Right renal cortex interstitium (tissue), 3 donors: ENCODE data around the gene HAP1. TPM values are rescaled to one million over a fixed set of nuclear protein-coding genes. Genes with fewer than 3 reads are reported as not detected.
A peak's percentile ranks its signal among the peaks of the same experiment; 100 is the strongest.
"Not testable (repeated sequence)": the region's sequence is repeated elsewhere in the genome, so short reads cannot be mapped to it uniquely, and the experiment has no call there.

Experiments
- DNase-seq, 3 donors: peaks; one replicate each; pipeline ENCODE4 v3.0.0-alpha.2; 2013; ENCODE audit warnings: low read depth in 3 of 3, low spot score in 2 of 3
- polyA plus RNA-seq, 3 donors: library from polyadenylated mRNA; unstranded; fragments of 120-200 nt; gene quantifications; one replicate each; pipeline ENCODE4 v1.2.1, GENCODE V29; 2013; ENCODE audit not compliant: insufficient read length in 3 of 3

Gene HAP1, protein sequence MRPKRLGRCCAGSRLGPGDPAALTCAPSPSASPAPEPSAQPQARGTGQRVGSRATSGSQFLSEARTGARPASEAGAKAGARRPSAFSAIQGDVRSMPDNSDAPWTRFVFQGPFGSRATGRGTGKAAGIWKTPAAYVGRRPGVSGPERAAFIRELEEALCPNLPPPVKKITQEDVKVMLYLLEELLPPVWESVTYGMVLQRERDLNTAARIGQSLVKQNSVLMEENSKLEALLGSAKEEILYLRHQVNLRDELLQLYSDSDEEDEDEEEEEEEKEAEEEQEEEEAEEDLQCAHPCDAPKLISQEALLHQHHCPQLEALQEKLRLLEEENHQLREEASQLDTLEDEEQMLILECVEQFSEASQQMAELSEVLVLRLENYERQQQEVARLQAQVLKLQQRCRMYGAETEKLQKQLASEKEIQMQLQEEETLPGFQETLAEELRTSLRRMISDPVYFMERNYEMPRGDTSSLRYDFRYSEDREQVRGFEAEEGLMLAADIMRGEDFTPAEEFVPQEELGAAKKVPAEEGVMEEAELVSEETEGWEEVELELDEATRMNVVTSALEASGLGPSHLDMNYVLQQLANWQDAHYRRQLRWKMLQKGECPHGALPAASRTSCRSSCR
- 1 to 10 TPM in 1 of 3 donors, under 1 TPM in 2; 0.69 to 1.1 (median 0.98) TPM for polyA plus RNA-seq

DNA sequence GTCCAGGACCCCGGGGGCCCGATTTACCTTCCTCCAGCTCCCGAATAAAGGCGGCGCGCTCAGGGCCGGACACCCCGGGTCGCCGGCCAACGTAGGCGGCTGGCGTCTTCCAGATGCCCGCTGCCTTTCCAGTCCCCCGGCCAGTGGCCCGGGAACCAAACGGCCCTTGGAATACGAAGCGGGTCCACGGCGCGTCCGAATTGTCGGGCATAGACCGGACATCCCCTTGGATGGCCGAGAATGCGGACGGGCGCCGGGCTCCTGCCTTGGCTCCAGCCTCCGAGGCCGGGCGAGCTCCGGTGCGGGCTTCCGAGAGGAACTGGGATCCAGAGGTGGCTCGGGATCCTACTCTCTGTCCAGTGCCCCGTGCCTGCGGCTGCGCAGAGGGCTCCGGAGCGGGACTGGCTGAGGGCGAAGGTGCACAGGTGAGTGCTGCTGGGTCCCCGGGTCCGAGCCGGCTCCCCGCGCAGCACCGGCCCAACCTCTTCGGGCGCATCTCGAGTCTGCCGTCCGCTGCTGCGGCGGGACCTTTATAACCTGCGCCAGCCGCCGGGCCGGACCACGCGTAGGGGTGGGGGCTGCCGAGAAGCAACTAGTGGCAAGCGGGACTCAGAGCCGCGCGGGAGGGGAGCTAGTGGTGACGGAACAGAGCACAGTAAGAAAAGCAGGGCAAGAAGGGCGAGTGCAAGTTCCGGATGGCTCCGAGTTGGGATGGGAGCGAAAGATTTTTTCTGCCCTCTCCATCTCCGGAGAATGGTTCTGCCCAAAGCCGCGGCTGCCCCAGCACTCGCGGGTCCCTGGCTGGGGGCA lies at the start of gene HAP1:
Gene HAP1 (minus strand): TSS at position 505 of the 810 bp plus-strand sequence. CDS start 9 bp downstream, at position 496.
- no peak for DNase-seq

DNA sequence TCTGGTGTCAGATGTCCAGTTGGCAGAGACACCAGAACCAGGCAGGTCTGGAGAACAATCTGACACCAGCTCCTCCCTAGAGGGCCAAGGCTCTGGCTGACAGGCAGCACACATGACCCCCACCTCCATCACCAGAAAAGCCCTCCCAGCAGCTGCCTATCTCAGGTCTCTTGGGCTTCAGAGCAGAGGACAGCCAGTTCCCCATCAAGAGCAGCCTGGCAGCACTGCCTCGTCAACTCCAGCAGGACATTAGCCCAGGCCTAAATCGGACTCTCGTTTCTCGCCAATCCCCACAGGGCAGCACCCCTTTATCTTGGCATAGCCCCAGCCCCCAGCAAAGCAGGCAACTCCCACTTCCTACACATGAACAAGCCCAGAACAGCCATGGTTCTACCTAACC lies 47.7 kb upstream of the HAP1 start:
- DNase-seq: no peak

- no peak for DNase-seq
Observed at GRCh38 chr17:41781404-41782110, 47.1 kb upstream of the HAP1 start.

DNA sequence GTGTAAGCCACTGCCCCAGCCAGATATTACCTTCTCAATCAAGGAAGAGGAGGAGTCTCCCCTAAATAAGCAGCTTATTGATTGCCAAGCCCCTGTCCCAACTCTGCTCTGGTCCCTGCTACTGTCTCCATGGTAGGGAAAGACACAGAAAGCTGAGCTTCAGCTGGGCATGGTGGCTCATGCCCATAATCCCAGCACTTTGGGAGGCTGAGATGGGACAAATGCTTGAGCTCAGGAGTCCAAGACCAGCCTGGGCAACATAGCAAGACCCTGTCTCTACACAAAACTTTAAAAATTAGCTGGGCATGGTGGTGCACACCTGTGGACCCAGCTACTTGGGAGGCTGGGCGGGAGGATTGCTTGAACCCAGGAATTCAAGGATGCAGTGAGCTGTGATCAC lies 45.5 kb upstream of the HAP1 start:
- DNase-seq: no peak

- DNase-seq: peak in 1 of 3 donors; percentile 77
Observed at GRCh38 chr17:41777574-41778188, 43.2 kb upstream of the HAP1 start.

DNA sequence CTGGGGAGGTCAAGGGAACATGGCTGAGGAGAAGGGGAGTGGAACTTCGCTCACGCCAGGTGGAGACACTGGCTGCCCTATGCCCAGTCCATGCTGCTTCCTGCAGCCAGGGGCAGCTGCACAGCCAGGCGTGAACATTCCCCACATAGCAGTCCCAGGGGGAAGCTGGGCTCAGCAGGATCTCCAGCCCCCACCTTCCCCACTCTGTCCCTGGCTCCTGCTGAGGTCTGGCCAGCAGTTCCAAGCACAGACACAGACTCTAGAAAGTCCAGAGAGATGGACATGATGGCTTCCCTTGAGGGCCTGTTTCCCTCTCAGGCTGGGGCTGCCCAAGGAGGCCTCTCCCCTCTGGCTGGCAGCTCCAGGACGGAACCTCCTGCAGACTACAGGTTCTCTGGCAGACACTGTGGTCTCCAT lies 42.7 kb upstream of the HAP1 start:
- peak in 1 of 3 donors; percentile 67 for DNase-seq

DNA sequence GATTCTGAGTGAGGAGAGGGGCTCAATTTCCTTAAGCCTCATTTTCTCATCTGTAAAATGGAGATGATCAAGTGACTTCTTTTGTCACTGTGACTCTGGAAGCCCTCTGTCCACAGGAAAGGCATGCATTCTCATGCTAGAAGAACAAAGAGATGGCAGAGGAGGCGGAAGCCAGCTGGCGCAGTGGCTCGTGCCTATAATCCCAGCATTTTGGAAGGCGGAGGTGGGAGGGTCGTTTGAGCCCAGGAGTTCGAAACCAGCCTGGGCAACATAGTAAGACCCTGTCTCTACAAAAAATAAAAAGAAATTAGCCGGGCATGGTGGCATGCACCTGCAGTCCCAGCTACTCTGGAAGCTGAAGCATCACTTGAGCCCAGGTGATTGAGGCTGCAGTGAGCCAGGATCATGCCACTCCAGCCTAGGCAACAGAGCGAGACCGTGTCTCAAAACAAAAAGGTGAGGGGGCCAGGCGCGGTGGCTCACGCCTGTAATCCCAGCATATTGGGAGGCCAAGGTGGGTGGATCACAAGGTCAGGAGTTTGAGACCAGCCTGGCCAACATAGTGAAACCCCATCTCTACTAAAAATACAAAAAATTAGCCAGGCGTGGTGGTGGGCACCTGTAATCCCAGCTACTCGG lies 41.9 kb upstream of the HAP1 start:
- DNase-seq: not testable (repeated sequence)

DNA sequence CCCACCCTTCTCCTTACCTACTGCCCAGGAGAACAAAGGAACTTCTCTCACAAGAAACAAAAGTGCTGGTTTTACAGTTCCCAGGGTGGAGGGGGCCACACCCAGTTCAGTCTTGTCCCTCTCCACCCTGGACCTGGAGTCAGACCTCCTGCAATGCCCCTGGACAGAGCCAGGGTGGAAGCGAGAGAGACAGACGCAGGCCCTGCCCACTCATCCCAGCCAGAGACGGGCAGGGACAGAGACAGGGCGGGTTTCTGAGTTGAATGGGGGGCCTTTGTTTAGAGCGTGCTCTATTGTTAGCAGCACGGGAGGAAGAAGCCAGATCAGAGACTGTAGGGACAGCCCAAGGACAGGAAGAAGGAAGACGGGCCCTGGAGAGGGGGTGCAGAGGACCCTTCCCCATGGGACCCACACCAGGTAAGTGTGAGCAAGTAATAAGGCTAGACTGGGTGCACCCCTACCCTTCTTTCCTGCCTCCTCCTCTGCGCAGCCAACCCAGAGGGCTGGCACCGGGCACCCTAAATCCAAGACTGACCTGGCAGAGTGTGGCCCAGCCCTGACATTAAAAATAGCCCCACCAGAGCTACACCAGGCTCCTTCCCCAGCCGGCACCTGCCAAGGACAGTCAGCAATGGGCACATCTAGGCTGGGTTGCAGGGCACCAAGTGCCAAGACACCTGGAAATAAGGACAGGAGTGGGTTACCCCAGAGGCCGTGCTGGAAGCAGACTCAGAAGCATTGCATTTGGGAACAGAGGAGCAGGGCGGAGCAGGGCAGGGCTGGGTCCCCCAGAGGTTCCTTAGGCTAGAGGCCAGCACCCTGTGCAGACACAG lies 41.2 kb upstream of the HAP1 start:
- no peak for DNase-seq

DNA sequence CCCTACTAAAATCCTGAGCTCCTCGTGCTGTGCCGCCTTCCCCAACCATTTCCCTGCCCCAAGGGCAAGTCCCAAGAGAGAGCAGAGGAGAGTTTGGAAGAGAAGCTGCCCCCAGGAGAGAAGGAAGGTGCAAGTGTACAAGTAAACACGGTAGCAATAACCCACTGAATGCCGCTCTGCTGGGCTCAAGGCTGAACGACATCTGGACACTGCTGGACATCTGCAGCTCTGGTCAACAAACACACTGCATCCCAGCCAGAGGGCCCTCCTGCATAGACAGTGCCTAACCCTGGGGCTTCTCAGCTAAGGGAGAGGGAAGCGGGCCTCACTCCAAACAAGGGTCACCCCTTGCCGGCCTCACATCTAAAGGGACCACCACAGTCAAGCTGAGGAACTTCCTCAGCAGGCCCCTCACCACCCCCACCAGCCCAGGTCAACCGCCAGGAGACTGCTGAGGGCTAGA lies 39.3 kb upstream of the HAP1 start:
- no peak for DNase-seq

DNA sequence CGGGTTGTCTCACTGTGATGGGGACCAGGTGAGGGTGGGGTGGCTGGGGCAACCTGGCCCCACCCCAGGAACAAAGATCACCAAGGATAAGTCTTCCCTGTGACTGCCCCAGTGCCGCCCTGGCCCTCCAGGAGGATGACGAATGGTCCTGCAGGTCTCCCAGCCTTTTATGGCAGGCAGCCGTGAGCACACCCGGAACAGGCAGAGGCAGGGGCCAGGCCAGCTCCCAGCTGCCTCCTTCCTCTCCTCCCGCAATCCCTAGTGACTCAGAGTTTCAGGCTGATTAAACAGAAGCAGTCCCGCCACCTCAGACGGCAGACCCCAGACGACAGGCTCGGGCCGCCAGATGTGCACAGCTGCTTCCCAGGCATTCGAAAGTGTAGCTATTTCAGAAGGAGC lies 38.7 kb upstream of the HAP1 start:
- DNase-seq: peak in 1 of 3 donors; percentile 61

GRCh38 chr17:41772586-41773189 lies 38.2 kb upstream of the HAP1 start:
- no peak for DNase-seq

- DNase-seq: no peak
Observed at GRCh38 chr17:41772218-41772585, 37.8 kb upstream of the HAP1 start.

DNA sequence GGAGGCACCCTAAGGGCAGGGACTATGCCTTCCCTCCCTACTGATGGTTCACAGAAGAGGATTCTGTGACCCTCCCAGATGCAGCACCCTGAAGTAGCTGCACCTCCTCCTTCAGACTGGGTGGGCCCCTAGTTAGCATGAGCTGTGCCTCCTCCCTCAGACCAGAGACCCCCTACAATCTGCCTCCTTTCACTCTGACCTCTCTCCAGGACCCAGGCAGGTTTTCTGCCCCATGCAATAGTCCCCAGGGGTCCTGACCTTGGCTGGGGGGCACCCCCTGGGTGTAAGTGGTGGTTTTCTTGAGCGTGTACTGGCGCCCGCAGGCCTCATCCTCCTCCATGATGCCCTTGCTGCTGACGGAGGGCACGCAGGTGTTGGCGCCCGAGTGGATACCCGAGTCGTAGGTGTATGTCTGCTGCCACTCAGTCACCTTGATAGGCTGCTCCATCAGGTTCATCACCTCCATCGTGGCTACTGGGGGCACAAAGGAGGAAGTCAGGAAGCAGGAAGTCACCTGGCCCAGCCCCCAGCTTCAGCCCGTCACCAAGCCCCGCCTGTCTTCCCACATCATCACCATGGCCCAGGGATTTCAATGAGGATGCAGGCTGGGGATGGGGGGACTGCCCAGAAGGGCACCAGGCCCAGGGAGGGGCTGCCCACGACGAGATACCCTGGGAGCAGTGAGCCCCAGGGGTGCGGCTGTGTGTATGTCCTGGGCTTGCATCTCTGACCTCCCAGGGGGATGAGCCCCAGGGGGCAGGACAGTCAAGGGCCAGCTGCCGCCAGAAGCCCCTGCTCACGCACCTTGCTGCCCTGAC lies 37.2 kb upstream of the HAP1 start:
- DNase-seq: no peak

- no peak for DNase-seq
Observed at GRCh38 chr17:41769985-41770384, 35.5 kb upstream of the HAP1 start.

DNA sequence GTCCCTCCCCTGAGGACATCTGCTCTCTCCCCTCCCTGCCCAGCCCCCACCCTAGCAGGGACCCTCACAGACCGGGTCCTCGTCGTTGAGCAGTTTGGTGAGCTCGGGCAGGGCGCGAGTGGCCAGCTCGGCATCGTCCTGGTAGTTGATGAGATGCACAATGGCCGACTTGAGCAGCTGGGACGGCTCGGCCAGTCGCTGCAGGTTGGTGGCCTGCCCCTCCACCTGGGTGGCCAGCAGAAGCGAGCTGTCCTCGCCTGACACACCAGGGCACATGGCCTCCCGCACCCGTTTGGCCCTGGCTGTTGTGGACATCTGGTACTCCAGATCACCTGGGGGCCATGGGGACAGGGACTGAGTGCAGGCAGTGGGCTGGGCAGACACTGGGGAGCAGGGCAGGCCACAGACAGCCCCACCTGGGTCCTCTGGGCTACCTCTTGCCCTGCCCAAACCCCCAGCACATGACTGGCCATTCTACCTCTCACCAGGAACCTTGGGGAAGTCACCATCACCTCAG lies 35.0 kb upstream of the HAP1 start:
- DNase-seq: no peak

GRCh38 chr17:41768682-41769288 lies 34.3 kb upstream of the HAP1 start:
- no peak for DNase-seq
